T1000 (cell line): ENCODE results near the gene CHAC2.
"Not testable (repeated sequence)": the region's sequence is repeated elsewhere in the genome, so short reads cannot be mapped to it uniquely, and the experiment has no call there.

ENCODE experiments used
- DNase-seq: peaks from one replicate; lab custom pipeline; 2025; ENCODE audit warnings: mixed read lengths; lab: John Stamatoyannopoulos, UW

CHAC2 gene

DNA sequence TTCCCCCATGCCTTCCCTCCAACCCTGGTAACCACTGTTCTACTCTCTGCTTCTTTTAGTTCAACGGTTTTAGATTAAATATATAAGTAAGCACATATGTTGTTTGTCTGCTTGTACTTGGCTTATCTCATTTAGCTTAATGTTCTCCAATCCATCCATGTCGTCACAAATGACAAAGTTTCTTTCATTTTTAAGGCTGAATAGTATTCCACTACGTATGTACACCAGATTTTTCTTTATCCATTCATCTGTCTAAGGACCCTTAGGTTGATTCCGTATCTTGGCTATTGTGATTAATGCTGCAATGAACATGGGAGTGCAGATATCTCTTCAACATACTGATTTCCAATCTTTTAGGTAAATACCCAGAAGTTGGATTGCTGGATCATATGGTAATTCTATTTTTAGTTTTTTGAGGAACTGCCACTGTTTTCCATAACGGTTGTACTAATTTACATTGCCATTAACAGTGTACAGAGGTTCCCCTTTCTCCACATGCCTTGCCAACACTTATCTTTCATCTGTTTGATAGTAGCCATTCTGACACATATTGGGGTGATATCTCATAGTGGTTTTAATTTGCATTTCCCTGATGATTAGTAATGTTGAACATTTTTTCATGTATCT lies 11.0 kb downstream of the CHAC2 start:
- no peak for DNase-seq

DNA sequence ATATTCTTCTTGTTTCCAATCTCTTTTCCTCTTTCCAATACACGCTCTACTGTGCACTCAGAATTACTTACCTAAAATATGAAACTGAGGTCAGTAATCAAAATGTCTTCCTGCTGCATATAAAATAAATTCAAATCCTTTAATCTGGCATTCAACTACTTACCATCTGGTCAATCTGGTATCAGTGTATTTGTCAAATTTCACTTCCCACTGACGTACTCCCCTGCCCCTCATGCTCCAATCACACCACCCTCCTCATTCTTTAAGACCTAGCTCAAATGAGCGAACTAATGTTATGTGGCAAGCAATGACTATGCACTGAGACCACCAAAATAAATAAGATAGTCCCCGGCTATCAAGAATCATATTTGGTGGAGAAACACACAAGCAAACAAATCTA lies 12.5 kb downstream of the CHAC2 start:
- no peak for DNase-seq

DNA sequence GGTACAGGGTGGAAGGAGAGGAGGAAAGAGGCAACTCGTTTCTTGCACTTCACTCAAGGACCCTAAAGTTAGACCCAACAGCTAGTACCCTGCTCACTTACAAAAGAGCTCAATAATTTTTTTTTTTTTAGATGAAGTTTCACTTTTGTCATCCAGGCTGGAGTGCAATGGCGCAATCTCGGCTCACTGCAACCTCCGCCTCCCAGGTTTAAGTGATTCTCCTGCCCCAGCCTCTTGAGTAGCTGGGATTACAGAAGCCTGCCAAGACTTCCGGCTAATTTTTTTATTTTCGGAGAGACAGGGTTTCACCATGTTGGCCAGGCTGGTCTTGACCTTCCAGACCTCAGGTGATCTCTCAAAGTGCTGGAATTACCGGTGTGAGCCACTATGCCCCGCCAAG lies 15.1 kb downstream of the CHAC2 start:
- no peak for DNase-seq

DNA sequence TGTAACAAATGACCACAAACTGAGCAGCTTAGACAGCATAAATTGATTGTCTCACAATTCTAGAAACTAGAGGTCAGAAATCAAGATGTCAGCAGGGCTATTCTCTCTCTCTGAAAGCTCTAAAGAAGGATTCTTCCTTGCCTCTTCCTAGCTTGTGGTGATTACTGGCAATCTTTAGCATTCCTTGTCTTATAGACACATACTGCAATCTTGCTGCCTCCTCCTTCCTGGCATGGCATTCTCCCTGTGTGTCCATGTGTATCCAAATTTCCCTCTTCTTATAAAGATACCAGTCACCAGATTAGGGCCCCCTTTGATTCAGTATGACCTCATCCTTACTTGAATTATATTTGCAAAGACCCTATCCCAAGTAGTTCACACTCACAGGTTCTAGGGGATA lies 16.8 kb downstream of the CHAC2 start:
- no peak for DNase-seq

DNA sequence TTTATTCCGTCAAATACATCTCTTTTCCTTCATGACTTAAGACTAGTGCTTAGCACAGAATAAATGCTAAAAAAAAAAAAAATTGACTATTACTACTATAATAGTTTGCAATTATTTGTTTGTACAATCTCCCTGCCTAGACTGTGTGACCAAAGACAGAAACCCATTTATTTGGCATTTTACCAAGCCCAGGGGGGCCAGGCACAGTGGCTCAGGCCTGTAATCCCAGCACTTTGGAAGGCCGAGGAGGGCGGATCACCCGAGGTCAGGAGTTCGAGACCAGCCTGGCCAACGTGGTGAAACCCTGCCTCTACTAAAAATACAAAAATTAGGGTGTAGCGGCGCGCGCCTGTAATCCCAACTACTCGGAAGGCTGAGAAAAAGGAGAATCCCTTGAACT lies 17.8 kb downstream of the CHAC2 start:
- DNase-seq: no peak

DNA sequence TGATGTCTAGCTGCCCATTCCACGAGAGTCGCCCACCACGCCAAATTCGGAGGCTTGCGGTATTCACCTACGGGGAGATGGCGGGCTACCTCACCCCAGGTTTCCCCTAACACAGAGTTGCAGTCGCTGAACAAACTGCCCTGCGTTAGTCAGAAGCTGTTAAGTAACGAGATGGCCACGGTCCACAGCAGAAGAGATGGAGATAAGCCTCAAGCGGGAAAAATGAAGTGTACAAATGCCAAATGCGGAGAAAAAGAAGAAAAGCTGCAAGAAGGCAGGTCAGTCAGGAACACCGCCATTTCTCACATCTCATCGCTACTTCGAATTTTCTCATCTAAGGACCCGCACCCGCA lies 18.7 kb downstream of the CHAC2 start:
- no peak for DNase-seq

DNA sequence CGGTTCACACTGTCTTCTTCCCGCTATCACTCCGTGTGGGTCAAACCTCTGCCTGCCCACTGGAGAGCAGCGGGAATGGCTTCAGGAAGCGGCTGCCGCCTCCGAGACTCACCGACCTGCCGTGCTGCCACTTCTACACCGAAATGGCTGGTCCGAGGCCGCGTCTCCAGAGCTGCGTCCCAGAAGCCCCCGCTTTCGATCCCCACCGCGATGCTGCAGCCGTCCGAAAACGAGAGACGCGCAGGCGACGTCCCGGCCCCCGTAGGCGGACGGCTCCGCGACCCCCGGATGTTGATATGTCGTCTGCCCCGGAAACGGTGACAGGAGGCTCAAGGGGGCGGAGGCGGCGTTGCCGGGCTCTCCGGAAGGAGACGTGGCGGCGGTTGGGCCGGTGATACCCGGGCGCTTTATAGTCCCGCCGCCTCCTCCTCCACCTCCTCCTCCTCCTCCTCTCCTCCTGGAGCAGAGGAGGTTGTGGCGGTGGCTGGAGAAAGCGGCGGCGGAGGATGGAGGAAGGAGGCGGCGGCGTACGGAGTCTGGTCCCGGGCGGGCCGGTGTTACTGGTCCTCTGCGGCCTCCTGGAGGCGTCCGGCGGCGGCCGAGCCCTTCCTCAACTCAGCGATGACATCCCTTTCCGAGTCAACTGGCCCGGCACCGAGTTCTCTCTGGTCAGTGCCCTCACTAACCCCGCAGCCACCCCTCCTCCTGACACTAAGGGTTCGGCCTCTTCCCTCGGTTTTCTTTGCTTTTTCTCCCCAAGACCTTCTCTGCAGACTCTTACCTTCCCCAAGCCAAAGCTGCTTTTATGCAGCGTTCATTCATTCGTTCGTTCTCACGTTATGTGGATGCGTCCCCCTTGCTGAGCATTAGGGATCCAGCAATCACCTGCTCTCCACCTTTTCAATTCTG lies 19.4 kb downstream of the CHAC2 start, which contains the start of the genes ASB3 and ERLEC1:
Gene ASB3 (minus strand): TSS at position 249 of the 909 bp plus-strand sequence. CDS start 21,381 bp downstream, outside the sequence.
Gene ERLEC1 (plus strand): TSS at position 340 of the 909 bp plus-strand sequence. CDS start 167 bp downstream, at position 507.
- DNase-seq: peak; percentile 78

DNA sequence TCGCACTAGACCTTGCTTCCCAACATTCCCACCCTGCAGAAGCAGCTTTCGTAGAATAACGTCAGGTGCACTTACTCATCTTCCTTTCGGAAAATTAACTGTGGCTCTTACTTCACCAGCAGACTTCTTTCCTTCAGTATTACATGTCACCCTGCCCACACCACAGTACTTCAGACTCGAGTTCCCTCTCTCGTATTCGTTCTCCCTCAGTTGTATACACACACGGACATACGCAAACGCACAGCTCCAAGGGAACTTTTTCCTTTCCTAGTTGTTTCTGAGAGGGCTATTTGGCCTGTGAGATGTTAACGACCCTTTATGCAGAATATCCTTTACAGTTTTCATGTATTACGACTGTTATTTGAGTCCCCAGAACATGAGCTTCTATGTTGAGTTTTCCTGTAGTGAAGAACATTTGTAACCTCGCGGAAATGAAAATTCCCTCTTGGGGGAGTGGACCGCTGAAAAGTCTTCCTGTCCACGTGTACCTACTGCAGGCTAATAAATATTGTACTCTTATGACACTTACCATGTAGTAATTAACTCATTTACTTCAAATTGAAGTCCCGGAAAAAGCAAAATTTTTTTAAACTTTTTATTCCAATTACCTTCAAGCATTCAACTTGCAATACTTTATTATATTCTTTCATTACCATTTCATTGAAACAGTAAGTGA lies 20.1 kb downstream of the CHAC2 start:
- no peak for DNase-seq

DNA sequence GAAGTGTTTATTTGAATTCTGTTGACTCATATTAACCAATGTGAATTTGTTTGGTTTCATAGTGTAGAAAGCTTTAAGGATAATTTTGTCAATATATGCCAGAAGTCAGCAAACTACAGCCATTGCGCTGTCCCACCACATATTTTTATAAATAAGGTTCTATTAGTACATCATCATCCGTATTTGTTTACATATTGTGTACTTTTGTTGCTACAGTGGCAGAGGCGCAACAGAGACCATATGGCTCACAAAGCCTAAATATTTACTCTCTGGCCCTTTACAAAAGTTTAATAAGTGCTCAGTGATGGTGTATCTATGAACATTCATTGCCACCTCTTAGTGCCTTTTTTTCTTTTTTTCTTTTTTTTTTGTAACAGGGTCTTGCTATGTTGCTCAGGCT lies 25.7 kb downstream of the CHAC2 start:
- DNase-seq: no peak

DNA sequence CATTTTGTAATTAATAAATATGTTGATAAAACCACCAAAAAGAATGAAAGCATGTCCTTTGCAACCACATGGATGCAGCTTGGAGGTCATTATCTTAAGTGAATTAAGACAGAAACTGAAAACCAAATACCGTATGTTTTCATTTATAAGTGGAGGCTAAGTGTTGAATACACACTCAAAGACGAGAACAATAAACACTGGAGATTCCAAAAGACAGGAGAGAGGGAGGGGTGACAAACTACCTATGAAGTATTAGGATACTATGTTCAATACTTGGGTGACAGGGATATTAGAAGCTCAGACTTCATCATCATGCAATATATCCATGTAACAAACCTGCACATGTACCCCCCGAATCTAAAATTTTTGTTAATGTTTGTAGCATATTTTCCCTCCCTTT lies 26.2 kb downstream of the CHAC2 start:
- no peak for DNase-seq

DNA sequence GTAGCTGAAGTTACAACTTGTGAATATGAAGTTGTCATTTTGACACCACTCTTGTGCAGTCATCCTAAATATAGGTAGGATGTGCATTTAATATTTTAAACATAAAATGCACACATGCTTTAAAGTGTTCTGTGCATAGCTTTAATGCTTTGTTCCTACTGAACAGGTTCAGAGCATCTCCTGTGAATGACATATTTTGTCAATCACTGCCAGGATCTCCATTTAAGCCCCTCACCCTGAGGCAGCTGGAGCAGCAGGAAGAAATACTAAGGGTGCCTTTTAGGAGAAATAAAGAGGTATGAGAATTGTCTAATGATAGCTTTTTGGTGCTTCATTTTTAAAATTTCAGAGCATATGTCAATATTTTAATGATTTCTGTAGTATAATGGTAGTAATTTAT lies 33.9 kb downstream of the CHAC2 start:
- no peak for DNase-seq

DNA sequence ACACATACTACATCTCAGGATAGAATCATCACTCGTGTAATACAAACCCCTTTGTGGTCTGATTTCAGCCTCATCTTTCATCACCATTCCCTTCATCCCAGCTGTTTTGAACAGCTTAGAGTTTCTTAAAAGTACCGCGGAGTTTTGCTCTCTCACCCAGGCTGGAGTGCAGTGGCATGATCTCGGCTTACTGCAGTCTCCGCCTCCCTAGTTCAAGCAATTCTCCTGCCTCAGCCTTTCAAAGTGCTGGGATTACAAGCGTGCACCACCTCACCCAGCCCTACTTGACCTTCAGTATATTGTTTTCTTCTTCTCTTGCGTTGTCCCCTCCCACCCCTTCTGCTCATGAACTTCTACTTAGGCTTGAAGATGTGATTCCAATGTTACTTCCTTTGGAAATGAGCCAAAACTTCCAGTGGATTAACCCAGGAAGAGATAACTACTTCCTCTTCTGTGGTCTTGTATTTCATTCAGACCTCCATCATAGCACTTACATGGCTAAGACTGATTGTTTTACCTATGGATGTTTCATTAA lies 35.1 kb downstream of the CHAC2 start:
- no peak for DNase-seq

DNA sequence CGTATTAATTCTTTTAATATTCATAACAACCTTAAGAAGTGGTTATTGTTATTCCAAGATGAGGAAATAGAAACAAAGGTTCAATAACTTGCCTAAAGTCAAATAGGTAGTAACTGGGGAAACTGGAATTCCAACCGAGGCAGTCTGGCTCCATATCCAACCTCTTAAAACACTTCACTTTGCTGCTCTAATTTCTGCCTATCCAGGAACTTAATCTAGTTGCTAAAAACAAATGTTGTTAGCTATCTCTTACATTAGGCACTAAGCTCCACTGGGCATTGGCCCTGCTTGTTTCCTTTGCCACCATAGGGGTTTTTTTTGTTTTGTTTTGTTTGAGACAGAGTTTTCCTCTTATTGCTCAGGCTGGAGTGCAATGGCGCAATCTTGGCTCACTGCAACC lies 44.0 kb downstream of the CHAC2 start:
- no peak for DNase-seq

DNA sequence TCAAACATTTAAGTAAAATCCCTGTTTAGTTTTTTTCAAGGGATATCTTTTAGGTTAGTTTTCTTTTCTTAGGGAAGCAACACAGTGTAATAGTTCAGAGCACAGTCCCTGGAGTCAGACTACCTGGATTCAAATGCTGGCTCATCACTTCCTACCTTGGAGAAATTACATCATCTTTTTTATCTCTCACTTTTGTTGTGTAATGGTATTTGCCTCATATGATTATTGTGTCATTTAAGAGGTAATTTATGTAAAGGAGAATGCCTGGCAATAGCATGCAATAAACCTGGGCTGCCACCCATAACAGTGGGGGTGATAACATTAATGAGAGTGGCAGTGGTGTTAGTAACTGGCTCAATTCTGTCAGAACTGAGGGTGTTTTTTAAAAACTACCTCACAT lies 45.5 kb downstream of the CHAC2 start:
- no peak for DNase-seq

DNA sequence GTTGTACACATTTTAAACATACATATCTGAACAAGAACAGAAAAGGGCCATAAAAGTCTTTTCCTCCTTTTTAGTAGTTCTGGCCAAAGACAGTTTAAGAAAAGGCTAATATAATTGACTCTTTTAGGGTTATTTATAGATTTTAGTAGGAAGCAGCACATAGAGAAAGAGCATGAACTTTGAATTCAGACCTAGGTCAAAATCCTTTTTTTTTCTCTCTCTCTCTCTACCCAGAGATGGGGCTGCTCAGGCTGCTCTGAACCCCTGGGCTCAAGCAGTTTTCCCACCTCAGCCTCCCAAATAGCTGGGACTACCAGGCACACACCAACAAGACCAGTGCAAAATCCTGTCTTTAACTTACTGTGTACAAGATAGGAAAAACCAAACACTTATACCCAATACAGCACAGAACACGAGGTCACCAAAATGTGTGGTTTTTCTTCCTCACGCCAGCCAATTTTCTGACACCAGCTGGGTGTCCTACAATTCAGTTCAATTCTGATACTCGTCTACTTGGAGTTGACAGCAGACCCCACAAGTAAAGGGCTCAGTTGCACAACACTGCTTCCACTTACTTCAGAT lies 51.3 kb downstream of the CHAC2 start:
- no peak for DNase-seq

DNA sequence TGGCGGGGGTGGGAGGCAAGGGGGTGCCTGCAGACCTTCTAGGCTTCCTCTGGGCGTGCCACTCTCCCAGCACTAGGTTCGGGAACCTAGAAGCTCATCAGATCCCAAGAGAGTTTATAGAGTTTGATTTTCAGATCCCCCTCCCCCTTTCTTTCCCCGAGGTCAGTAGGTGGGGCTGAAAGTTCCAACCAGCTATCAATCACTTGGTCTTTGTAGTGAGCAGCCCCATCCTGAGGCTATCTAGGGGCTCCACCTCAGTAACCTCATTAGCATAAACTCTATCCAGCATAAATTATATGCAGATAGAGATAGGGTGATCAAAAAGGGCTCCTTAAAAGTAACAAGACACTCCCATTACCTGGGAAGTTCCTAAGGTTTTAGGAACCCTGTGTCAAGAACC lies 52.0 kb downstream of the CHAC2 start:
- DNase-seq: no peak

DNA sequence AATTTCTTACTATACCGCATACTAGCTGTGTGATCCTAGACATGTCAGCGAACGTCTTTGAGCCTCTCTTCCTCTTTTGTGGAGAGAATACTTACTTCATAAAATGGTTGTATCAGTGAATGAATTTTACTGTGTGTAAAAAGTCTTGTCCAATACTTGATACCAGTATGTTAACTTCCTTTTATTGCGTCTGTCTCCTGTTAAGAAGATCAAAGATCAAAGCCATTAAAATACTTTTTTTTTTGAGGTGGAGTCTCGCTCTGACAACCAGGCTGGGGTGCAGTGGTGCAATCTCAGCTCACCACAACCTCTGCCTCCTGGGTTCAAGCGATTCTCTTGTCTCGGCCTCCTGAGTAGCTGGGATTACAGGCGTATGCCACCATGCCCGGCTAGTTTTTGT lies 52.4 kb downstream of the CHAC2 start:
- DNase-seq: no peak

DNA sequence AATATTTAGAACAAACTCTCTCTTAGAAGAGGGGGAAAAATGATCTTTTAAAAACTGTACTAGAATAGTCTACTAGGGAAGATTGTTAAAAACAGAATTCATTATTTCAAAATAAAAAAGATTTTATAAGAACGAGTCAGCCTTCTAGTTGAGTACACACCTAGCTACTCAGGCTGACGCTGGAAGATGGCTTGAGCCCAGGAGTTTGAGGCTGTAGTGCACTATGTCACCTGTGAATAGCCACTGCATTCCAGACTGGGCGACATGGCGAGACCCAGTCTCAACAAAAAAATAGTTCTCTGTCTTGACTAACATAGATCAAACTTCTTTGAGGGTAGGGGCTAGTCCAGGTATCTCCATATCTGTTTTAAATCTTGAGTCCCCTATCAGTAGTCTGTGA lies 53.1 kb downstream of the CHAC2 start:
- no peak for DNase-seq

DNA sequence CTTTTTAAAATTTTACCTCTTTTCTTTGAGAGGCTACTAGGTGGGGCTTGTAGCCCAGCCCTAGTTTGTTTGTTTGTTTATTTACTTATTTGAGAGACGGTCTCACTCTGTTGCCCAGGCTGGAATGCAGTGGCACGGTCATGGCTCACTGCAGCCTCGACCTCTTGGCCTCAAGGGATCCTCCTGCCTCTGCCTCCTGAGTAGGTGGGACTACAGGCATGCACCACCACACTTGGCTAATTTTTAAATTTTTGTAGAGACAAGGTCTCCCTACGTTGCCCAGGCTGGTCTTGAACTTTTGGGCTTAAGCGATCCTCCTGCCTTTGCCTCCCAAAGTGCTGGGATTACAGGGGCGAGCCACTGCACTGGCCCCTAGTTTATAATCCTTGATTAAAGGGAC lies 54.2 kb downstream of the CHAC2 start:
- no peak for DNase-seq

DNA sequence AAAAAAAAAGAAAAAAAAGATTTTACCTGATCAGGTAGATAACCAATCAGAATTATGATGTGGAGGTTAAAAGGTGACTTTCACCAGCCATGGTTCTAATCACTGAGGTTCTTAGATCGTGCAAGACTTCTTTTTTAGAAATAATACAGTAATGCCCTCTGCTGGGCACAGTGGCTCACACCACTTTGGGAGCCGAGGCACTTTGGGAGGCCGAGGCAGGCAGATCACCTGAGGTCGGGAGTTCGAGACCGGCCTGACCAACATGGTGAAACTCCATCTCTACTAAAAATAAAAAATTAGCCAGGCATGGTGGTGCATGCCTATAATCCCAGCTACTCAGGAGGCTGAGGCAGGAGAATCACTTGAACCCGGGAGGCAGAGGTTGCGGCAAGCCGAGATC lies 56.0 kb downstream of the CHAC2 start:
- DNase-seq: not testable (repeated sequence)
